Right lobe of liver (tissue), 4 donors: Measurements from ENCODE around the gene OMG.

ENCODE experiments used
- CTCF ChIP-seq, 4 donors: fragments of 200-600 bp in 3 of 4; fragments of 450-650 bp in 1 of 4; IDR thresholded peaks; one replicate each; pipeline versions ENCODE4 v1.5.1 to v1.8.0; 2016 to 2022; ENCODE audit warnings: antibody characterized with exemption in 4 of 4, mild to moderate bottlenecking in 2 of 4
- POLR2A ChIP-seq: fragments of 450-650 bp; IDR thresholded peaks from one replicate; pipeline ENCODE4 v1.6.1; 2017; ENCODE audit warnings: antibody characterized with exemption, mild to moderate bottlenecking
- donor health status: DM: no; HTN: no; CAD: no.
- donor health status: DM: no; HTN: no; CAD: no.
- donor health status: DM: no; HTN: yes; CAD: no.

- TF ChIP-seq POLR2A (no peak), CTCF (IDR thresholded peaks at IDR 0.05) (no peak)
Measured at GRCh38 chr17:31314782-31315100, 17.7 kb upstream of the OMG start.
